Suprapubic skin (tissue), 4 donors: ENCODE data around the gene FBXW9. TPM values are rescaled to one million over a fixed set of nuclear protein-coding genes. Genes with fewer than 3 reads are reported as not detected.

Experiments used
- DNase-seq, 2 donors: peaks; one replicate each; pipeline ENCODE4 v3.0.0-alpha.2; 2019; ENCODE audit warnings: low spot score in 2 of 2
- H3K27ac ChIP-seq: fragments of 200-600 bp; sonication (generic); one replicate; pipeline ENCODE4 v1.5.1; 2019
- H3K27me3 ChIP-seq: fragments of 200-600 bp; sonication (generic); one replicate; pipeline ENCODE4 v1.5.1; 2019
- H3K36me3 ChIP-seq: fragments of 200-600 bp; sonication (generic); one replicate; pipeline ENCODE4 v1.5.1; 2019
- H3K4me1 ChIP-seq: fragments of 200-600 bp; sonication (generic); one replicate; pipeline ENCODE4 v1.5.1; 2019
- H3K4me3 ChIP-seq: fragments of 200-600 bp; sonication (generic); one replicate; pipeline ENCODE4 v1.5.1; 2019; ENCODE audit warnings: mild to moderate bottlenecking
- H3K9me3 ChIP-seq: fragments of 200-600 bp; sonication (generic); one replicate; pipeline ENCODE4 v1.5.1; 2019
- EP300 ChIP-seq: sonication (generic); formaldehyde crosslinking; IDR thresholded peaks from one replicate; pipeline ENCODE4 v1.6.1; 2017; ENCODE audit warnings: antibody characterized with exemption
- POLR2A ChIP-seq, 2 donors: fragments of 450-650 bp; IDR thresholded peaks; one replicate each; pipeline ENCODE4 v1.6.1; 2017; ENCODE audit warnings: antibody characterized with exemption in 2 of 2, mild to moderate bottlenecking in 2 of 2, moderate library complexity in 2 of 2
- POLR2AphosphoS5 ChIP-seq, 3 donors: sonication (generic); formaldehyde crosslinking; IDR thresholded peaks; one replicate each; pipeline ENCODE4 v1.6.1; 2017; ENCODE audit warnings: antibody characterized with exemption in 3 of 3
- WGBS: methylation state at CpG from one replicate; pipeline ENCODE4 v1.1.5; 2018; 5-methylcytosine and 5-hydroxymethylcytosine counted together
- total RNA-seq, 4 donors: library from RNA; depleted of rRNA; stranded (reverse); fragments of >200 nt; gene quantifications; one replicate each; pipeline ENCODE4 v1.1.0, GENCODE V29; 2016
- TF ChIP-seq, protein P1 (sequence below), 2 donors: fragments of 200-600 bp in 1 of 2; fragments of 450-650 bp in 1 of 2; sonication (generic) in 1 of 2; IDR thresholded peaks; one replicate each; pipeline ENCODE4 v1.5.1; 2016 to 2019; ENCODE audit warnings: antibody characterized with exemption in 2 of 2, mild to moderate bottlenecking in 1 of 2, moderate library complexity in 1 of 2

Gene FBXW9
- total RNA-seq, 4 donors from 2014 or later: 9.7 to 13.7 (median 12.3) TPM

DNA sequence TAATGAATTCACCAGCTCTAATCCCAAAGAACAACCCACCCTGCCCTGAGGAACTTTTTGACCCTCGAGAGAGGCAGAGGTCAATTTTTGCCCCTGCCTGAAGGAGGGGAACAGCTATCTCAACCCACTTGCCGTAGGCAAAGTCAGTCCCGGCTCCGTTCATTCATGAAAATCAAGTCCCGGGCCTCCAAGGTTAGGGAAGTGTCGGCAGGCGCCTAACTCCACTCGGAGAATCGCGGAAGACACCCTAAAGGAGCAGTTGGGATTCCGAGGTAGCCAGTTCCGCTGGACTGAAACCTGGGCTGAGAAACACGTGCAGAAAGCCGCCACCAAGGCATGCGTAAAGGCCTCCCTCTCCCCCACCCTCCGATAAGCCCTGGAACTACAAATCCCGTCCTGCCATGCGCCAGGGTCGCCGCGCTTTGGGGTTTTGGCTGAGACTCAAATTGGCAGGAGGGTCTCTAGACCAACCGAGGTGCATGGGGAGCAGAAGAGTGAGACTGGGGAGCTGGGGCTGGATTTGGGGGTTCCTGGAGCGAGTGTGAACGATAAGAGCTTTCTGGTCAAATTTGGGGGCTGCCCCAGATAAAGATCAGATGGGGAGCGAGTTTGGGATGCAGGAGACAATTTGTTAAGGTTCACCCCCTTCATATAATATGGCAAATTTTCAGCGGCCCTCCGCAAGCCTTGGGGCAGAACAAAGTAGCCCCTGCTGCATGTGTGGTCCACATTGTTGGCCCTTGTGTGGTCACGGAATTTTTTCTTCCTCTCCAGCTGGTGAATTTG, 27.4 kb upstream of the FBXW9 start, which contains the start of gene TNPO2:
Gene TNPO2, minus strand, starts transcription at position 292 of the 786 bp plus-strand sequence. CDS start 2,955 bp downstream, outside the sequence.
- no peak for DNase-seq
- Histone ChIP-seq H3K36me3 (peaks cover 17% of the 10 kb centered on the region), H3K27ac (peak within 1 kb of the TSS; percentile 95), H3K4me1 (peaks cover 36% of the 10 kb centered on the region), H3K4me3 (peak within 1 kb of the TSS; percentile 81), H3K9me3 (no peaks in the 10 kb centered on the region), H3K27me3 (no peaks in the 10 kb centered on the region)
- TF ChIP-seq, protein P1, sequence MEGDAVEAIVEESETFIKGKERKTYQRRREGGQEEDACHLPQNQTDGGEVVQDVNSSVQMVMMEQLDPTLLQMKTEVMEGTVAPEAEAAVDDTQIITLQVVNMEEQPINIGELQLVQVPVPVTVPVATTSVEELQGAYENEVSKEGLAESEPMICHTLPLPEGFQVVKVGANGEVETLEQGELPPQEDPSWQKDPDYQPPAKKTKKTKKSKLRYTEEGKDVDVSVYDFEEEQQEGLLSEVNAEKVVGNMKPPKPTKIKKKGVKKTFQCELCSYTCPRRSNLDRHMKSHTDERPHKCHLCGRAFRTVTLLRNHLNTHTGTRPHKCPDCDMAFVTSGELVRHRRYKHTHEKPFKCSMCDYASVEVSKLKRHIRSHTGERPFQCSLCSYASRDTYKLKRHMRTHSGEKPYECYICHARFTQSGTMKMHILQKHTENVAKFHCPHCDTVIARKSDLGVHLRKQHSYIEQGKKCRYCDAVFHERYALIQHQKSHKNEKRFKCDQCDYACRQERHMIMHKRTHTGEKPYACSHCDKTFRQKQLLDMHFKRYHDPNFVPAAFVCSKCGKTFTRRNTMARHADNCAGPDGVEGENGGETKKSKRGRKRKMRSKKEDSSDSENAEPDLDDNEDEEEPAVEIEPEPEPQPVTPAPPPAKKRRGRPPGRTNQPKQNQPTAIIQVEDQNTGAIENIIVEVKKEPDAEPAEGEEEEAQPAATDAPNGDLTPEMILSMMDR (IDR thresholded peaks at IDR 0.05): no peak
- no peak for TF ChIP-seq POLR2AphosphoS5 (IDR thresholded peaks at IDR 0.05)
- TF ChIP-seq POLR2A (IDR thresholded peaks at IDR 0.05): no peak
- TF ChIP-seq EP300: no peak
- WGBS: 3% methylated on average over 28 of the region's 28 CpGs

DNA sequence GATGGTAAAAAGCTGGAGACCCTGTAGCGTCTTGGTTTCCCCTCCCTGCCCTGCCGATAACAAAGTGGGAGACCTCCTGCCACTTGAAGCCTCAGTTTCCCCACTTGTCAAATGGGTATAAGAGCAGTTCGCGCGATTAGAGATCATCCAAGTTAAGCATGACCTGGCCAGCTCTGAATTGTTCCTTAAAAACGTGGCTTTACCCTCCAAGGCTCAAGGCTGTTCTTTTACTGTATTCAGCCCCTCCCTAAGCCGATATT, 26.9 kb upstream of the FBXW9 start:
- TF ChIP-seq POLR2AphosphoS5 (IDR thresholded peaks at IDR 0.05): no peak
- TF ChIP-seq EP300: no peak
- TF ChIP-seq POLR2A (IDR thresholded peaks at IDR 0.05): no peak
- TF ChIP-seq, protein P1 (IDR thresholded peaks at IDR 0.05): no peak
- H3K9me3 ChIP-seq: no peaks in the 10 kb centered on the region
- H3K27me3 ChIP-seq: no peaks in the 10 kb centered on the region
- peaks cover 17% of the 10 kb centered on the region for H3K36me3 ChIP-seq
- peak overlapping the region; percentile 95 for H3K27ac ChIP-seq
- H3K4me3 ChIP-seq: peak overlapping the region; percentile 81
- peaks cover 36% of the 10 kb centered on the region for H3K4me1 ChIP-seq
- DNase-seq: no peak
- 1% methylated on average over 7 of the region's 7 CpGs for WGBS

DNA sequence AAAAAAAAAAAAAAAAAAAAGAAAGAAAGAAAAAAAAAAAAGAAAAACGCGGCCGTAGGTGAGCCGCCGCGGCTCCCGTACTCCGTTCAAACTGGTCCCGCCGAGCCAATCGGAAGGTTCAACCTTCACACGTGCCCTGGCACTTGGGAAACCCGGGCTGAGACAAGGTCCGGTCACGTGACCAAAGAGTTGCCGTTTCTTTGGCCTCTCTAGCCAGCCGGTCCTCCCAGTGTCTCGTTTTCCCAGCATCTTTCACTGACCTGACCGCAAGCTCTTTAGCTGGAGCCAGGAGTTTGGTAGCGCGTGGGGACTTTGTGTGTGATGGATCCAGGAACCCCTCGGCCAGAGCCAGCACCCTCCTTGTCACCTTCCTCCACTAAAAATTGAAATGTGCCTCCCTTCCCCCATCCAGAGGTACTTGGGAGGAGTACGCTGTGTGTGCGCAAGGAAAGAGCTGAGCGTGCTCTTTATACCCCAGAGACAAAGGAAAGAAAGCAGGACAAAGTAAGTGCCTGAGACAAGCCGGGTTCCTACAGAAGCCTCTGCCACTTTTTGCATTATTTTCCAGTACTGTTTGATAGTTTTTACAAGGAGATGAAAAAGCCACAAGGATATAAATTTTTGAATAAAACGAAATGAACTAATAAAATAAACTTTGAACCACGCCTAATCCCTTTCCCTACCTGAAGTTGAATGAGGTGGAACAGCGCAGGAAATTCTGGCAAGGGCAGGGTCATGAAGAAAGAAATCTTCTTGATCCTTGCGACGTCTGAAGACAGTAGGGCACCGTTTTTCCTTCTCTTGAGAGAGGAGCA, 26.3 kb upstream of the FBXW9 start:
- TF ChIP-seq, protein P1 (IDR thresholded peaks at IDR 0.05): no peak
- TF ChIP-seq POLR2AphosphoS5 (IDR thresholded peaks at IDR 0.05) (peak in 2 of 3 donors; percentile 82 to 88), EP300 (no peak), POLR2A (IDR thresholded peaks at IDR 0.05) (no peak)
- Histone ChIP-seq H3K27ac (peak overlapping the region; percentile 95), H3K9me3 (no peaks in the 10 kb centered on the region), H3K4me3 (peak overlapping the region; percentile 81), H3K4me1 (peaks cover 36% of the 10 kb centered on the region), H3K36me3 (peaks cover 17% of the 10 kb centered on the region), H3K27me3 (no peaks in the 10 kb centered on the region)
- under 1% methylated on average over 32 of the region's 32 CpGs for WGBS
- peak; percentile 98 to 100 for DNase-seq

DNA sequence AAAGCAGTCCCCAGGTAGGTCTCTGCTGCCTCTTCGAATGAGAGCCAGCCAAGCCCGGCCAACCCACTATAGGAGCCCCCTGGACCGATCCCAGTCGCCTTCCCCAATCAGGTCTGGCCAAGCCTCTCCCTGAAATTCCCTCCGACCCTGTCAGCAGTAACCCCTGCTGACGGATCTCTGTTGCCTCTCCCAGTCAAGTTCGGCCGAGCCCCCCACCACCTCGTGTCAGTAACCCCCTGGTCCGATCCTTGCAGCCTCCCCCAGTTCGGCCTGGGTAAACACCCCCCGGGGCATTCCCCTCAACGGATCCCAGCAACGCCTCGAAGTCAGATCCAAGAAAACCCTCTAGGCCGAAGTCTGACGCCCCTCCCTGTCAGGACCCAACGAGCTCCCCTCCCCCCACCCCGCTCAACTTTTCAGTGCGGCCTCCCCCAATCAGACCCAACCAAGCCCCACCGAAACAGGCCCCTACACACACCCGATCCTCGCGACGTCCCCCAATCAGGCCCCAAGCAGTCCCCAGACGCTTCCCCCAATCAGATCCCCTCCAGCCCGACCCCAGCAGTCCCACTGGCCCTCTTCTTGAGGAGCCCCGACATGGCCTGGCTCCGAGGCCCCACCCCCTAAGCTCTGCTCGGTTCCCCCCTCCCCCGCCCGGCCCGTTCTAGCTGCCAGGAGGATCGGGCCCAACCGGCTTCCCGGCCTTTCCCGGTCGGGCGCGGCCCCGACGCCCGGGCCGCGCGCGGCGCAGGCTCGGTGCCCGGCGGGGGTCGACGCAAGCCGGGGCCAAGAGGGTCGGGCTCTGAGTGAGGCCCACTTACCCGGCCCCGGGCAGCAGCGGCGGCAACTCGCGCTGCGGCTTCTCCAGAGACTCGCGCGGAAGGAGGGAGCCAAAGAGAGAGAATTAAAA, 25.5 kb upstream of the FBXW9 start:
- DNase-seq: peak; percentile 87 to 88
- peaks cover 36% of the 10 kb centered on the region for H3K4me1 ChIP-seq
- H3K27me3 ChIP-seq: no peaks in the 10 kb centered on the region
- peak overlapping the region; percentile 95 for H3K27ac ChIP-seq
- no peaks in the 10 kb centered on the region for H3K9me3 ChIP-seq
- peaks cover 21% of the 10 kb centered on the region for H3K36me3 ChIP-seq
- TF ChIP-seq EP300 (no peak), POLR2A (IDR thresholded peaks at IDR 0.05) (no peak), POLR2AphosphoS5 (IDR thresholded peaks at IDR 0.05) (no peak)
- TF ChIP-seq, protein P1 (IDR thresholded peaks at IDR 0.05): no peak
- peak overlapping the region; percentile 81 for H3K4me3 ChIP-seq
- 0% methylated on average over 56 of the region's 65 CpGs for WGBS
